Measurements from ENCODE around the gene P2RX2. TPM values are rescaled to one million over a fixed set of nuclear protein-coding genes. Genes with fewer than 3 reads are reported as not detected.

P2RX2 gene
- total and polyA plus RNA-seq, 2 experiments from 2014 or later: 1.1 to 1.7 TPM

GRCh38 chr12:132639956-132640520 is 21.5 kb downstream of the P2RX2 start (continued):
- TF ChIP-seq ZNF462 (CRISPR knock-in tag; IDR thresholded peaks at IDR 0.05): no peak

- H3K27me3 Mint-ChIP-seq (ENCODE audit: insufficient read depth, low read depth, poor library complexity): peaks cover 10% of the 10 kb centered on the region
- no peaks in the 10 kb centered on the region for H3K9me3 Mint-ChIP-seq
- no peak overlapping the region for H3K27ac Mint-ChIP-seq
- no peak for ATAC-seq
- H3K4me1 Mint-ChIP-seq: no peaks in the 10 kb centered on the region
- H3K4me1 ChIP-seq (ENCODE audit: insufficient read depth): no peaks in the 10 kb centered on the region
- H3K36me3 ChIP-seq (ENCODE audit: insufficient read depth): peaks cover 27% of the 10 kb centered on the region
- no peak for DNase-seq (ENCODE audit: low spot score)
- no peak overlapping the region for H3K4me2 ChIP-seq
- peaks cover 14% of the 10 kb centered on the region; the same call in 1 of the 2 replicates for H4K20me1 ChIP-seq (replicated peaks; ENCODE audit: insufficient read depth)
- no peak overlapping the region for H2AFZ ChIP-seq
- no peaks in the 10 kb centered on the region for H3K9me2 ChIP-seq (ENCODE audit: insufficient read depth)
- H3K4me3 Mint-ChIP-seq: no peak overlapping the region
- H3K27ac ChIP-seq (ENCODE audit: low read depth): no peak overlapping the region
- no peaks in the 10 kb centered on the region for H3K27me3 ChIP-seq (ENCODE audit: insufficient read depth)
- no peak overlapping the region for H3K4me3 ChIP-seq
- H3F3A ChIP-seq (replicated peaks; ENCODE audit: low read depth): peaks cover 11% of the 10 kb centered on the region; the same call in 1 of the 2 replicates
- no peak for TF ChIP-seq EZH2 (IDR thresholded peaks at IDR 0.05; ENCODE audit: low read depth, unreplicated experiment)
- TF ChIP-seq STAT1 (IDR thresholded peaks at IDR 0.05; ENCODE audit: unreplicated experiment): no peak
- no peak for TF ChIP-seq JUNB (IDR thresholded peaks at IDR 0.05; ENCODE audit: unreplicated experiment)
- no peak for TF ChIP-seq CTCF (conservative IDR thresholded peaks at IDR 0.05; ENCODE audit: low read depth in 2 of 2)
- no peak for TF ChIP-seq CREB1 (CRISPR knock-in tag; IDR thresholded peaks at IDR 0.05; ENCODE audit: low read depth)
- no peak for TF ChIP-seq NANOG (IDR thresholded peaks at IDR 0.05; ENCODE audit: borderline replicate concordance)
- no peaks in the 10 kb centered on the region for H3K79me2 ChIP-seq (replicated peaks; ENCODE audit: insufficient read depth)
- peaks cover 80% of the 10 kb centered on the region for H3K36me3 Mint-ChIP-seq (ENCODE audit: low read depth)
Measured at GRCh38 chr12:132640936-132641335, 22.4 kb downstream of the P2RX2 start.
